SK-N-MC (cell line): ENCODE measurements around the gene FHOD3.

ENCODE experiments used
- EZH2 ChIP-seq: fragments of 200-600 bp; sonication (generic); IDR thresholded peaks from one replicate; pipeline ENCODE4 v1.6.1; 2017; ENCODE audit warnings: antibody characterized with exemption
- FOXP2 ChIP-seq: optimal IDR thresholded peaks from 2 replicates; pipeline ENCODE3; 2011; ENCODE audit warnings: mild to moderate bottlenecking, moderate library complexity; ENCODE audit not compliant: insufficient read depth; ENCODE audit errors: extremely low read length, control extremely low read depth
- POLR2AphosphoS5 ChIP-seq: IDR thresholded peaks from 2 replicates; pipeline ENCODE4 v1.6.1; 2012; ENCODE audit warnings: mild to moderate bottlenecking, low read depth, low read length, borderline replicate concordance

DNA sequence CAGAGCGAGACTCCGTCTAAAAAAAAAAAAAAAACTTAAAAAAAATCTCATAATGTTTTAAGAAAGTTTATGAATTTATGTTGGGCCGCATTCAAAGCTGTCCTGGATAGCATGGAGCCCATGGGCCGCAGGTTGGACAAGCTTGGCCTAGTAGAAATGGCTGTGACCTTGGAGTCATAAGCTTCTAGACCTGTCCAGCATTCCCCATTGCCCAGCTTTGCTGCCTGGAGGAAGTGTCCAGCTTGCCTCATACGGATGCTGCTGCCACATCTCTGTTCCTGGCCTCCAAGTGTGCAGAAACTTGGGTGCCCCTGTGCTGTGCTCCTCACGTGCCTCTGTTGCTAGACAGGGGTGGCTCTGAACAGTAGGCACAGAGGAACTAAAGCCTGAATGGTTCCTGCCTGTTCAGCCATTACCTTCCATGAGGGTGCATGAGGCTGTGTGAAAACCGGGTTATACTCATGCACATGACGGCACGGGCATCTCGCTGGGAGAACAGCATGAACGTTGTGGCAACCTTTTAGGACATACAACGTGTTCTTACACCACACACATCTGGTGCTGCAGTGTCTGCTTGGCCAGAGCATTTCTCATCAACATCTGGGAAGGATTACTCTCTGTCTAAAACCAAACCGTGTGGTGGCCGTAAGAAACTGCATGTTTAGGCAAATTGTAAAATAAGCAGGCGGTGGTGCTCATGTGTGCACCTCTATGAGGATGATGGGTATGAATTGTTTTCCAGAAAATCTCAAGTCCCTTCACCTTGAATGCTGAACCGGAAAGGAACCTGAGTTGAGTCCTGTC is 38.2 kb downstream of the FHOD3 start:
- TF ChIP-seq POLR2AphosphoS5 (no peak), EZH2 (no peak), FOXP2 (no peak)
